PC-9 (cell line): ENCODE data around the gene SMIM9.

ENCODE experiments used
- CTCF ChIP-seq: fragments of 200-600 bp; sonication (generic); conservative IDR thresholded peaks from 2 replicates; pipeline ENCODE4 v1.6.1; 2017; ENCODE audit warnings: mixed run types, antibody characterized with exemption, mild to moderate bottlenecking, moderate library complexity
- EZH2 ChIP-seq: fragments of 200-600 bp; sonication (generic); IDR thresholded peaks from 2 replicates; pipeline ENCODE4 v1.8.0; 2017; ENCODE audit warnings: antibody characterized with exemption, low read depth

DNA sequence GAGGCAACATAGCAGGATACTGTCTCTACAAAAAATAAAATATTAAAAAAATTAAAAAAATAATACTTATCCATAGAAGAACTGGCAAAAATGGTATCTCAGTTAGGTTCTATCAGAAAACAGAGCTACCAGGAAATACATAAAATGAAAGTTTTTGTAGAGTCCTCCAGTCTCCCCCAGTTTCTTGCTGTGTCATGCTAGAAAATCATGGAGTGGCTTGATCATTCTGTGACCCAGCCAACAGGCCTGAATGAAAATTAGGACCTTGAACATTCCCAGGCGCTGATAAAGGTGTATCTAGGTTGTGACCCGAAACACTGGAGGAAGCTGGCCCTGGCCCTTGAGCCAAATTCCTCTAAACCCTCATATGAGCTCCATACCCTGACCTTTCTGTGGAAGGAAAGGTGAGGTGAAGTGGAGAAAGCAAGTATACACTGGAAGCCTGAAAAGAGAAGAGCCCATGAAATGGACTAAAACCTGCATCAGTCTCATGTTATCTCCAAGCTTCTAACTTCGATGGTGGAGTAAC is 652 bp downstream of the SMIM9 start:
- TF ChIP-seq CTCF (no peak), EZH2 (no peak)
